ENCODE results near the gene CYP51A1.

GRCh38 chr7:92135052-92135889 is 994 bp upstream of the CYP51A1 start:
- no peak for TF ChIP-seq CTCF (optimal IDR thresholded peaks at IDR 0.05 in 1 of 3, IDR thresholded peaks at IDR 0.05 in 1 of 3, conservative IDR thresholded peaks at IDR 0.05 in 1 of 3; ENCODE audit: extremely low read depth in 1 of 3, insufficient read depth in 2 of 3, low read length in 3 of 3)
- TF ChIP-seq EZH2 (IDR thresholded peaks at IDR 0.05; ENCODE audit: low read length), result no peak

Data from keratinocyte (primary cell).